SHP77 treated with DMSO at 0.1 percent for 48 hours (cell line): ENCODE results near the gene ZKSCAN1.

Experiments
- DNase-seq: peaks from one replicate; lab custom pipeline; 2025; lab: John Stamatoyannopoulos, UW

ZKSCAN1 gene

GRCh38 chr7:100040575-100040974, 25.2 kb downstream of the ZKSCAN1 start:
- DNase-seq, result no peak

- DNase-seq, result no peak
Observed at GRCh38 chr7:100044718-100045117, 29.3 kb downstream of the ZKSCAN1 start.

- DNase-seq, result no peak
Observed at GRCh38 chr7:100048680-100049079, 33.3 kb downstream of the ZKSCAN1 start.

- peak; percentile 54 for DNase-seq
Observed at GRCh38 chr7:100049441-100050291, 34.3 kb downstream of the ZKSCAN1 start, which contains the start of gene ZSCAN21. ZSCAN21 (plus strand) TSS chr7:100049774; CDS start chr7:100057007, 7,233 bp downstream.

- no peak for DNase-seq
Observed at GRCh38 chr7:100051611-100052010, 36.2 kb downstream of the ZKSCAN1 start.

GRCh38 chr7:100053215-100053614, 37.8 kb downstream of the ZKSCAN1 start:
- peak; percentile 56 for DNase-seq

- no peak for DNase-seq
Observed at GRCh38 chr7:100057006-100057405, 41.6 kb downstream of the ZKSCAN1 start.

GRCh38 chr7:100059251-100059739, 43.9 kb downstream of the ZKSCAN1 start:
- no peak for DNase-seq

GRCh38 chr7:100061518-100062193, 46.3 kb downstream of the ZKSCAN1 start:
- DNase-seq, result no peak

GRCh38 chr7:100063376-100063775, 48.0 kb downstream of the ZKSCAN1 start:
- DNase-seq, result no peak

- DNase-seq, result no peak
Observed at GRCh38 chr7:100064162-100064561, 48.8 kb downstream of the ZKSCAN1 start.

GRCh38 chr7:100065452-100066186, 50.2 kb downstream of the ZKSCAN1 start:
- DNase-seq, result no peak

GRCh38 chr7:100066953-100067352, 51.6 kb downstream of the ZKSCAN1 start:
- DNase-seq, result no peak

GRCh38 chr7:100069991-100070390, 54.6 kb downstream of the ZKSCAN1 start:
- DNase-seq, result no peak

GRCh38 chr7:100071018-100071723, 55.8 kb downstream of the ZKSCAN1 start:
- no peak for DNase-seq

GRCh38 chr7:100072462-100072861, 57.1 kb downstream of the ZKSCAN1 start:
- DNase-seq, result no peak

- no peak for DNase-seq
Observed at GRCh38 chr7:100074841-100075240, 59.4 kb downstream of the ZKSCAN1 start.

GRCh38 chr7:100075418-100075817, 60.0 kb downstream of the ZKSCAN1 start:
- DNase-seq, result no peak

GRCh38 chr7:100077205-100077604, 61.8 kb downstream of the ZKSCAN1 start:
- DNase-seq, result no peak

- DNase-seq, result no peak
Observed at GRCh38 chr7:100079024-100079560, 63.7 kb downstream of the ZKSCAN1 start.

GRCh38 chr7:100080907-100081534, 65.6 kb downstream of the ZKSCAN1 start:
- no peak for DNase-seq
